Hepatocyte (in vitro differentiated cells): ENCODE results near the gene ZNF598. TPM values are rescaled to one million over a fixed set of nuclear protein-coding genes. Genes with fewer than 3 reads are reported as not detected.

Experiments
- DNase-seq: peaks from one replicate; pipeline ENCODE4 v3.0.0-alpha.2; 2016; ENCODE audit warnings: low spot score
- H2AFZ ChIP-seq: fragments of 200-600 bp; sonication (generic); 2 replicates; pipeline ENCODE4 v1.6.0; 2016; ENCODE audit warnings: antibody characterized with exemption, mild to moderate bottlenecking
- H3K27ac ChIP-seq: fragments of 200-600 bp; sonication (generic); 2 replicates; pipeline ENCODE4 v1.5.1; 2016; ENCODE audit warnings: mild to moderate bottlenecking
- H3K27me3 ChIP-seq: fragments of 200-600 bp; sonication (generic); 2 replicates; pipeline ENCODE4 v1.6.1; 2016
- H3K36me3 ChIP-seq: fragments of 200-600 bp; sonication (generic); replicated peaks from 2 replicates; pipeline ENCODE4 v1.5.1; 2016; ENCODE audit warnings: low read depth; ENCODE audit not compliant: insufficient read depth
- H3K4me1 ChIP-seq: fragments of 200-600 bp; sonication (generic); 2 replicates; pipeline ENCODE4 v1.5.1; 2016; ENCODE audit warnings: mild to moderate bottlenecking, moderate library complexity; ENCODE audit not compliant: insufficient read depth
- H3K4me2 ChIP-seq: fragments of 200-600 bp; sonication (generic); 2 replicates; pipeline ENCODE4 v1.6.0; 2016
- H3K4me3 ChIP-seq: fragments of 200-600 bp; sonication (generic); 2 replicates; pipeline ENCODE4 v1.5.1; 2016; ENCODE audit warnings: mild to moderate bottlenecking
- H3K79me2 ChIP-seq: fragments of 200-600 bp; sonication (generic); 2 replicates; pipeline ENCODE4 v1.6.0; 2017; ENCODE audit warnings: mild to moderate bottlenecking
- H3K9me2 ChIP-seq: fragments of 200-600 bp; sonication (generic); replicated peaks from 2 replicates; pipeline ENCODE4 v1.6.0; 2017; ENCODE audit warnings: mild to moderate bottlenecking; ENCODE audit not compliant: insufficient read depth
- H3K9me3 ChIP-seq: fragments of 200-600 bp; sonication (generic); 2 replicates; pipeline ENCODE4 v1.5.1; 2016; ENCODE audit warnings: low read depth, mild to moderate bottlenecking
- H4K20me1 ChIP-seq: fragments of 200-600 bp; sonication (generic); 2 replicates; pipeline ENCODE4 v1.6.0; 2016; ENCODE audit warnings: mild to moderate bottlenecking; ENCODE audit not compliant: insufficient read depth, poor library complexity, severe bottlenecking
- EZH2 ChIP-seq: fragments of 200-600 bp; sonication (generic); IDR thresholded peaks from 2 replicates; pipeline ENCODE4 v1.6.1; 2016; ENCODE audit warnings: antibody characterized with exemption, mild to moderate bottlenecking, borderline replicate concordance
- EZH2phosphoT487 ChIP-seq: fragments of 200-600 bp; sonication (generic); IDR thresholded peaks from one replicate; pipeline ENCODE4 v1.6.1; 2018; ENCODE audit warnings: antibody characterized with exemption, mild to moderate bottlenecking, low read depth, moderate library complexity; ENCODE audit not compliant: unreplicated experiment, severe bottlenecking
- WGBS: methylation state at CpG from one replicate; pipeline ENCODE4 v1.1.6; 2016; ENCODE audit warnings: low lambda C conversion rate; ENCODE audit errors: missing lambda C conversion rate; 5-methylcytosine and 5-hydroxymethylcytosine counted together
- polyA plus RNA-seq: library from polyadenylated mRNA; unstranded; fragments of >200 nt; fragmentation: Nextera tagmentation; extraction: Ambion mirVana; gene quantifications from 2 replicates; pipeline ENCODE4 v1.2.1, GENCODE V29; 2016
- total RNA-seq: library from RNA; depleted of rRNA; stranded (reverse); fragments of >200 nt; gene quantifications from 2 replicates; pipeline ENCODE4 v1.2.3, GENCODE V29; 2014
- TF ChIP-seq, protein P1 (sequence below): fragments of 200-600 bp; sonication (generic); IDR thresholded peaks from 2 replicates; pipeline ENCODE4 v1.5.1; 2016; ENCODE audit warnings: antibody characterized with exemption, mild to moderate bottlenecking; ENCODE audit not compliant: poor library complexity

The ZNF598 gene
- total RNA-seq (22.8 and 42.6 TPM in 2 replicates), polyA plus RNA-seq (29.5 and 36.8 TPM in 2 replicates)

DNA sequence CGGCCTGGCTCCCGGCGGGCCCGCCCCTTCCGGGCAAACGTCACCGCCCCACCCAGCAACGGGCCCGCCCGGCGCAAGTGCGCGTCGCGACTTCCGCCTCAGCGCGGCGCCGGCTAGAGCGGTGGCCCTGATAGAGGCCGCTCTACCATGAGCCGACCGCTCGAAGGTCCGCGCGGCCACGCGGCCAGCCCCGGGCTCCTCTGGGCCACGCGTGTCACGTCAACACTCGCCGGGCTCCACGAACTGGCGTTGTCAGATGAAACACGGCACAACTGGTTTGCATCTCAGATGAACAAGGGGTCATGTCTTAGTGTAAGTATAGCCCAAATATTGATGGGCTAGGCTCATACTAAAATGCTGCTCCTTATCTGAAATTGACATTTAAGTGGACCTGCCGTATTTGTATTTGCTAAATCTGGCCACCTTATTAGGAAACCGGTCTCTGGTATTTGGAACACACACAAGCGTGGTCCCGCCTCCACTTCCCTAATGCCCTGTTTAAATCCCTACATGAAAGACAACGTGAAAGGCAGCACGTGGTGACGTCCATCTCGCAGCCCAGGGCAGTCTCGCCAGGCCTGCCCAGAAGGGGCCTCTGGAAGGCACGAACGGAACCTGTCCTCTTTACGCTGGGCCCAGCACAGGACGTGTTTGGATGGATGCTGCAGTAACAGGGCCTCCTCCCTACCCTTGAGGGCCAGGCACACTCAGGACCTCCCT lies at the start of gene ZNF598:
ZNF598 (minus strand) TSS at position 31 of the 720 bp plus-strand sequence.
- Histone ChIP-seq H3K4me1 (peaks cover 28% of the 10 kb centered on the region), H3K79me2 (peaks cover 50% of the 10 kb centered on the region), H3K27ac (peak within 1 kb of the TSS; percentile 99), H3K9me3 (no peaks in the 10 kb centered on the region), H3K9me2 (no peaks in the 10 kb centered on the region), H3K4me3 (peak within 1 kb of the TSS; percentile 93), H3K4me2 (peak within 1 kb of the TSS; percentile 86), H3K27me3 (no peaks in the 10 kb centered on the region), H3K36me3 (no peaks in the 10 kb centered on the region), H2AFZ (peak within 1 kb of the TSS; percentile 62), H4K20me1 (peaks cover 43% of the 10 kb centered on the region)
- peak; percentile 96 for DNase-seq
- WGBS, result 4% methylated on average over 41 of the region's 52 CpGs
- TF ChIP-seq, protein P1, sequence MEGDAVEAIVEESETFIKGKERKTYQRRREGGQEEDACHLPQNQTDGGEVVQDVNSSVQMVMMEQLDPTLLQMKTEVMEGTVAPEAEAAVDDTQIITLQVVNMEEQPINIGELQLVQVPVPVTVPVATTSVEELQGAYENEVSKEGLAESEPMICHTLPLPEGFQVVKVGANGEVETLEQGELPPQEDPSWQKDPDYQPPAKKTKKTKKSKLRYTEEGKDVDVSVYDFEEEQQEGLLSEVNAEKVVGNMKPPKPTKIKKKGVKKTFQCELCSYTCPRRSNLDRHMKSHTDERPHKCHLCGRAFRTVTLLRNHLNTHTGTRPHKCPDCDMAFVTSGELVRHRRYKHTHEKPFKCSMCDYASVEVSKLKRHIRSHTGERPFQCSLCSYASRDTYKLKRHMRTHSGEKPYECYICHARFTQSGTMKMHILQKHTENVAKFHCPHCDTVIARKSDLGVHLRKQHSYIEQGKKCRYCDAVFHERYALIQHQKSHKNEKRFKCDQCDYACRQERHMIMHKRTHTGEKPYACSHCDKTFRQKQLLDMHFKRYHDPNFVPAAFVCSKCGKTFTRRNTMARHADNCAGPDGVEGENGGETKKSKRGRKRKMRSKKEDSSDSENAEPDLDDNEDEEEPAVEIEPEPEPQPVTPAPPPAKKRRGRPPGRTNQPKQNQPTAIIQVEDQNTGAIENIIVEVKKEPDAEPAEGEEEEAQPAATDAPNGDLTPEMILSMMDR, result no peak
- TF ChIP-seq EZH2 (no peak), EZH2phosphoT487 (no peak)

DNA sequence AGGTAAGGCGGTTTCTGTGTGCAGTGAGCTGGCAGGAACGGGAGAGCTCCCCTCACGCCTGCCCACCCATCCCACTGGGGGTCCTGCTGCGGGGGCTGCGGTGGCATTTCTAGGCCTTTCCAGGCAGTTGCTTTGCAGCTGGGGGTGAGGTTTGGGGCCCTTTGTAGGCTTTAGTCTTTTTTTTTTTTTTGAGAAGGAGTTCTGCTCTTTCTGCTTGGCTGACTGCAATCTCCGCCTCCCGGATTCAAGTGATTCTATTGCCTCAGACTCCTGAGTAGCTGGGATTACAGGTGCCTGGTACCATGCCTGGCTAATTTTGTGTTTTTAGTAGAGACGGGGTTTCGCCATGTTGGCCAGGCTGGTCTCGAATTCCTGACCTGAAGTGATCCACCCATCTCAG lies 49.3 kb upstream of the ZNF598 start:
- Histone ChIP-seq H3K4me3 (no peak overlapping the region), H3K4me1 (no peaks in the 10 kb centered on the region), H3K36me3 (no peaks in the 10 kb centered on the region), H2AFZ (no peak overlapping the region), H4K20me1 (no peaks in the 10 kb centered on the region), H3K79me2 (no peaks in the 10 kb centered on the region), H3K27ac (no peak overlapping the region), H3K27me3 (no peaks in the 10 kb centered on the region), H3K9me3 (no peaks in the 10 kb centered on the region), H3K4me2 (no peak overlapping the region), H3K9me2 (no peaks in the 10 kb centered on the region)
- WGBS, result 92% methylated on average over 10 of the region's 10 CpGs
- DNase-seq, result no peak
- no peak for TF ChIP-seq EZH2phosphoT487
- TF ChIP-seq, protein P1, result no peak
- no peak for TF ChIP-seq EZH2

DNA sequence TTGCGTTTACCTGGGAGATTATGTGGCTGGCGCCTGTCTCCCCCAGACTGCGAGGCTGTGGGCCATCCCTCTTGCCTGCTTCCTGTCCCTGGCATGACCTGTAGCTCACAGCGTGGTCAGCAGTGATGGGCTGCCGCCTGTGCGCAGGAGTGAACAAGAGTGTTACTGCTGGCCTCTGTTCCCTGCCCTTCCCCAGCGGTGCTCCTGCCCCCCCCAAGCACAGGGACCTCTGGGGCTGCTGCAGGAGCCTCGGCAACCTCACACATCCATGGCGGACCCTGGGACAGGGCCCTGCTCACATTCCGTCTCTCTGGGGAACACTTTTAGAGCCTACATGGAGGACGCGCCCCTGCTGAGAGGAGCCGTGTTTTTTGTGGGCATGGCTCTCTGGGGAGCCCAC lies 48.8 kb upstream of the ZNF598 start:
- TF ChIP-seq EZH2, result no peak
- TF ChIP-seq, protein P1, result no peak
- no peak for TF ChIP-seq EZH2phosphoT487
- no peaks in the 10 kb centered on the region for H3K9me3 ChIP-seq
- H2AFZ ChIP-seq, result no peak overlapping the region
- WGBS, result 89% methylated on average over 13 of the region's 13 CpGs
- no peak overlapping the region for H3K27ac ChIP-seq
- no peaks in the 10 kb centered on the region for H3K4me1 ChIP-seq
- H4K20me1 ChIP-seq, result no peaks in the 10 kb centered on the region
- no peaks in the 10 kb centered on the region for H3K27me3 ChIP-seq
- no peak for DNase-seq
- no peaks in the 10 kb centered on the region for H3K9me2 ChIP-seq
- no peak overlapping the region for H3K4me2 ChIP-seq
- H3K4me3 ChIP-seq, result no peak overlapping the region
- H3K36me3 ChIP-seq, result no peaks in the 10 kb centered on the region
- no peaks in the 10 kb centered on the region for H3K79me2 ChIP-seq
